Muscle layer of colon (tissue), 2 donors: ENCODE data around the gene ADAMTS20.

Experiments used
- H3K27ac ChIP-seq: one replicate; pipeline ENCODE4 v1.7.0; 2013; ENCODE audit warnings: low read depth, mild to moderate bottlenecking, low read length, moderate library complexity
- H3K27me3 ChIP-seq, 2 donors: one replicate each; pipeline ENCODE4 v1.7.0; 2013; ENCODE audit warnings: low read length in 2 of 2, mild to moderate bottlenecking in 2 of 2; ENCODE audit not compliant: insufficient read depth in 2 of 2, control insufficient read depth in 1 of 2
- H3K36me3 ChIP-seq: one replicate; pipeline ENCODE4 v1.7.0; 2013; ENCODE audit warnings: mild to moderate bottlenecking, low read length; ENCODE audit not compliant: insufficient read depth
- H3K4me1 ChIP-seq: one replicate; pipeline ENCODE4 v1.7.0; 2013; ENCODE audit warnings: mild to moderate bottlenecking, low read length; ENCODE audit not compliant: insufficient read depth
- H3K4me3 ChIP-seq, 2 donors: one replicate each; pipeline ENCODE4 v1.7.0; 2013; ENCODE audit warnings: low read length in 2 of 2, low read depth in 1 of 2, mild to moderate bottlenecking in 1 of 2, moderate library complexity in 1 of 2
- H3K9ac ChIP-seq: one replicate; pipeline ENCODE4 v1.7.0; 2013; ENCODE audit warnings: low read length
- H3K9me3 ChIP-seq: one replicate; pipeline ENCODE4 v1.7.0; 2013; ENCODE audit warnings: mild to moderate bottlenecking, low read length
- donor health status: abdominal sarcoma.
- donor health status: Adenocarcinoma of cecum.

Gene ADAMTS20, protein sequence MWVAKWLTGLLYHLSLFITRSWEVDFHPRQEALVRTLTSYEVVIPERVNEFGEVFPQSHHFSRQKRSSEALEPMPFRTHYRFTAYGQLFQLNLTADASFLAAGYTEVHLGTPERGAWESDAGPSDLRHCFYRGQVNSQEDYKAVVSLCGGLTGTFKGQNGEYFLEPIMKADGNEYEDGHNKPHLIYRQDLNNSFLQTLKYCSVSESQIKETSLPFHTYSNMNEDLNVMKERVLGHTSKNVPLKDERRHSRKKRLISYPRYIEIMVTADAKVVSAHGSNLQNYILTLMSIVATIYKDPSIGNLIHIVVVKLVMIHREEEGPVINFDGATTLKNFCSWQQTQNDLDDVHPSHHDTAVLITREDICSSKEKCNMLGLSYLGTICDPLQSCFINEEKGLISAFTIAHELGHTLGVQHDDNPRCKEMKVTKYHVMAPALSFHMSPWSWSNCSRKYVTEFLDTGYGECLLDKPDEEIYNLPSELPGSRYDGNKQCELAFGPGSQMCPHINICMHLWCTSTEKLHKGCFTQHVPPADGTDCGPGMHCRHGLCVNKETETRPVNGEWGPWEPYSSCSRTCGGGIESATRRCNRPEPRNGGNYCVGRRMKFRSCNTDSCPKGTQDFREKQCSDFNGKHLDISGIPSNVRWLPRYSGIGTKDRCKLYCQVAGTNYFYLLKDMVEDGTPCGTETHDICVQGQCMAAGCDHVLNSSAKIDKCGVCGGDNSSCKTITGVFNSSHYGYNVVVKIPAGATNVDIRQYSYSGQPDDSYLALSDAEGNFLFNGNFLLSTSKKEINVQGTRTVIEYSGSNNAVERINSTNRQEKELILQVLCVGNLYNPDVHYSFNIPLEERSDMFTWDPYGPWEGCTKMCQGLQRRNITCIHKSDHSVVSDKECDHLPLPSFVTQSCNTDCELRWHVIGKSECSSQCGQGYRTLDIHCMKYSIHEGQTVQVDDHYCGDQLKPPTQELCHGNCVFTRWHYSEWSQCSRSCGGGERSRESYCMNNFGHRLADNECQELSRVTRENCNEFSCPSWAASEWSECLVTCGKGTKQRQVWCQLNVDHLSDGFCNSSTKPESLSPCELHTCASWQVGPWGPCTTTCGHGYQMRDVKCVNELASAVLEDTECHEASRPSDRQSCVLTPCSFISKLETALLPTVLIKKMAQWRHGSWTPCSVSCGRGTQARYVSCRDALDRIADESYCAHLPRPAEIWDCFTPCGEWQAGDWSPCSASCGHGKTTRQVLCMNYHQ (N-terminal part only)

DNA sequence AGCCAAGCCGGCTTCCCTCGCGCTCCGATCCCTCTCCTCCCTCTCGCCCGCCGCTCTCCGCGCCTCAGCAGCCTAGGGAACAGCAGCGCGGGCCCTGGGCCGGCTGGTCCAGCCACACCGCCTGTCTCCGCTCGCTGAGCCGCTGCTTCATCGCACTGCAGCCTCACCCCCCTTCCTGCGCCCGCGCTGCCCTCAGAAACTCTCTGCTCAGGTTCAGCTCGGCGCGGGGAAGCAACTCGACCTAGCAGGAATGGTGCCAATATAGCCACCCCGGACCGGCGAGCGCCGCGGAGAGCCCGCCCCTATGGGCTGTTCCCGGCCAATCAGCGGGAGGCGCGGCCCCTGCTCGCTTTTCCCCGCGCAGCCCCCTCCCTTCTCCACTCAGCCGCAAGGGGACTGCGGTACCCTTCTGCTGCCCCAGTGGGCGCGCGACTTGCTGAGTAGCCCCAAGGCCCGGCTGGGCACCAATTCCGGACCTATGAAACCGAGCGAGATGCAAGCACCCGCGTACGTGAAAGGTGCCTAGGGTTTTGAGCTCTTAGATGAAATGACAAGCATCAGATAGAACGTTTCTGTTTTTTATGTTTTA is at the start of gene ADAMTS20:
ADAMTS20 (minus strand) TSS at position 233 of the 589 bp plus-strand sequence. CDS start 282 bp downstream, outside the sequence.
- H3K9ac ChIP-seq = no peak within 1 kb of the TSS
- no peak within 1 kb of the TSS for H3K4me3 ChIP-seq
- no peaks in the 10 kb centered on the region for H3K4me1 ChIP-seq
- no peaks in the 10 kb centered on the region for H3K9me3 ChIP-seq
- H3K27me3 ChIP-seq = peaks cover 0 to 10% of the 10 kb centered on the region in 2 donors
- no peak within 1 kb of the TSS for H3K27ac ChIP-seq
- H3K36me3 ChIP-seq = no peaks in the 10 kb centered on the region

DNA sequence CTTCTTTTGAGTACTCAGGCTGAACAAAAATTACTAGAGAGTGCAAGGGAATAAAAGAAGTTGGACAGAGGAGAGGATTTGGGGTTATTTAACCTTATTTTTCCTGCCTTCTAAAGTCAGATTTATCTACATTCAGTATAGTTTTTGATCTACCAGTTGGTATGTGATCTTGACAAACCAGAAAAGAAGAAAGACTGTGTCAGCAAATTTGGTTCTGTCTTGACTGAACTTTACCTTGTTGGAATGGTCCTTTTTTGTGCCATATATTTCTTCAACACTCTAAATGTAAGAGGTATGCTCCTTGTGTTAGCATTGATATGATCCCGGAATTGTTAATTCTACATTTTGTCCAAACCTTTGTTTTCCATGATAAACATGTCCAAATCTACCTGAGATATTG is 47.7 kb upstream of the ADAMTS20 start:
- no peak overlapping the region for H3K27ac ChIP-seq
- H3K27me3 ChIP-seq = no peaks in the 10 kb centered on the region
- H3K9me3 ChIP-seq = no peaks in the 10 kb centered on the region
- no peak overlapping the region for H3K4me3 ChIP-seq
- no peaks in the 10 kb centered on the region for H3K36me3 ChIP-seq
- no peak overlapping the region for H3K9ac ChIP-seq
- H3K4me1 ChIP-seq = no peaks in the 10 kb centered on the region

DNA sequence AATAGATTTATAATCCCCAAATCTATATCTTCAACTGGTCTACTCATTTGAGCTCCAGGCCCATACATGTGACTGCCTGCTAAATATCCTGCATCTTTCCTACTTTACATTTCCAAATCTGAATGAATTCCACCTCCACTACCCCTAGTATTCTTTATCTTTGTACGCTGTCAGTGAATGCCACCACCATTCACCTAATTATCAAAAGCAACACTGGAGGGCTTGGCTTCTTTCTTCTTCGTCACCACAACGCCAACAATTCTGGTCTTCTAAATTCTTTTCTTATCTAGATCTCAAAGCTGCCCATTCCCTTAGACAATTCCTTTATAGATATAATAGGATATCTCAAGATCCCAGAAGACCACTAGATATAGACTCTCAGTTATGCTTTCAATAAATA is 47.1 kb upstream of the ADAMTS20 start:
- Histone ChIP-seq H3K4me3 (no peak overlapping the region), H3K27ac (no peak overlapping the region), H3K36me3 (no peaks in the 10 kb centered on the region), H3K27me3 (no peaks in the 10 kb centered on the region), H3K4me1 (no peaks in the 10 kb centered on the region), H3K9ac (no peak overlapping the region), H3K9me3 (no peaks in the 10 kb centered on the region)

DNA sequence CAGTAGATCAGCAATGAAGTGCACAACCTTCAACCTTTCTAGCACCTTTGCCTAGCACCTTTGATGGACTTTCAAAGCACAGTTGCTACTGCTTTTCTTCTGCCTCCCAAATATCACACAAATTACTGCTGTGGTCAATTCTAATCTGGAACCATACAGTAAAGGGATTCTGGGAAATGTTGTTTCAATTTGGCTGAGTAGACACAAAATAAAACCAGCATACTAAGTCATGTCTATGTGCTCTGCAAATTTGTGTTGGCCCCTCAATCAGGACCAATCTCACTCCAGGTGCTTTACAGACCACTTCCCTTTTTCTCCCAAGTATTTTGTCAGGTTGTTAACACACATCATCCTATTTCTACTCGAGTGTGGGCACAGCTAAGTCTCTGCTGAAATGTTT is 38.3 kb upstream of the ADAMTS20 start:
- no peaks in the 10 kb centered on the region for H3K27me3 ChIP-seq
- H3K9ac ChIP-seq = no peak overlapping the region
- H3K36me3 ChIP-seq = no peaks in the 10 kb centered on the region
- no peaks in the 10 kb centered on the region for H3K9me3 ChIP-seq
- H3K4me3 ChIP-seq = no peak overlapping the region
- no peak overlapping the region for H3K27ac ChIP-seq
- no peaks in the 10 kb centered on the region for H3K4me1 ChIP-seq

DNA sequence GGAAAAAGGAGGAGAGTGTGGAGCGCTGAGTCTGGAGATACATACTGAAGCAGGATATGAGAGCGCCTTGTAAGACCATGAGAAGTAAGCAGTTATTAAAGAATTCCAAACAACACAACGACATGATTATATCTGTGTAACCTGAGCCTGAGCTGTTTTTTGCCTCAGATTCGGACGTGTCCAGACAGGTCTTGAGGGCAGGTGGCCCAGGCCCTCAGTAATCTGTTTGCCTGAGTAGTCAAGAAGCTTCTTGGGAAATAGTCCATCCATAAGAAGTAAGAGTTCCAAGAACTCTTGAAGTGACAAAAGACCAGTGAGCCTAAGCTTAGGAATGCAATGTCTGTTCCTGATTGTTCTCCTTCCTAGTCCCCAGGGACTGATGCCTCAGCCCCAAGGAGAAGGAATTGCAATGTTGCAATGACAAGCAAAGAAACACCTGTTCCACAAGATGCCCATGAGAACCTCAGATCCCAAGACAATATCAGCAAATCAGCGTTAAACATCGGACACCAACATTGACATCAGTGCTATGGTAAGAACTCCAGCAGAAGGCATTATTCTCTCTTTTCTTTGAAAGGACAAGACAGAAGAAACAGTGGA is 34.7 kb upstream of the ADAMTS20 start:
- Histone ChIP-seq H3K4me3 (no peak overlapping the region), H3K27ac (no peak overlapping the region), H3K36me3 (no peaks in the 10 kb centered on the region), H3K27me3 (no peaks in the 10 kb centered on the region), H3K9me3 (no peaks in the 10 kb centered on the region), H3K9ac (no peak overlapping the region), H3K4me1 (no peaks in the 10 kb centered on the region)

DNA sequence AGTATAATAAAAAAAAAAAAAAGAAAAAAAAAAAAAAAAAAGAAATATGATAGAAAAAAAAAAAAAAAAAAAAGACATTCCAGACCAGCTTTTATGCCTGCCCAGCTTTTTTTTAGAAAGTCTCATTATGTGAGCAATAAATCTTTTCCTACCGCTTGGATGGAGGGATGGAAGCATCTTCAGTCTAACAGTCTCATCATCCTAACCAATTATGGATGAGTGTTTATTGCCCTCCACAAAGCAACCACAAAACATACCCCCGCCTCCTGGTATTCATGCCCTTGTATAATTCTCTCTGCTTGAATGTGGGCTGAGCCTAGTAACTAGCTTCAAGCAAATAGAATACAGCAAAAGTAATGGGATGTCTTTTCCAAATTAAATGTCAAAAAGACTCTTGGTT is 33.7 kb upstream of the ADAMTS20 start:
- Histone ChIP-seq H3K27ac (no peak overlapping the region), H3K9me3 (no peaks in the 10 kb centered on the region), H3K36me3 (no peaks in the 10 kb centered on the region), H3K4me3 (no peak overlapping the region), H3K9ac (no peak overlapping the region), H3K4me1 (no peaks in the 10 kb centered on the region), H3K27me3 (no peaks in the 10 kb centered on the region)

DNA sequence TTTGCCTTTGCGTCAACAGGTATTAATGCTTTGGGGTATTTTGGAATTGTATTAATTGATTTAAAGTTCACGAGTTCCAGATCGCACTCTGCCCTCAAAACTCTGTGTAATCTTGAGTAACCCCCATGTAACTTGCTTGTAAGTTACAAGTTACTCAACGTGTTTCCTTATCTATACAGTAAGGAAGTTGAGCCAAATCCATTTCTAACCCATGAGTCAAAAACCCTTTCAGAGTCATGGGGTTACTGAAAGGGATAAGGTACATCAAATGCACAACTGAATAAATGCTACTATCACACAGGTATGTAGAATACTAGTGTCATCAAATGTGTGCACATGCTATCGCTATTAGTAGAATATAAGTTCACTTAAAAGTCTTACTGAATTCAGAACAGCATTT is 28.6 kb upstream of the ADAMTS20 start:
- H3K27ac ChIP-seq = no peak overlapping the region
- H3K9ac ChIP-seq = no peak overlapping the region
- no peak overlapping the region for H3K4me3 ChIP-seq
- no peaks in the 10 kb centered on the region for H3K4me1 ChIP-seq
- no peaks in the 10 kb centered on the region for H3K9me3 ChIP-seq
- H3K36me3 ChIP-seq = no peaks in the 10 kb centered on the region
- no peaks in the 10 kb centered on the region for H3K27me3 ChIP-seq

DNA sequence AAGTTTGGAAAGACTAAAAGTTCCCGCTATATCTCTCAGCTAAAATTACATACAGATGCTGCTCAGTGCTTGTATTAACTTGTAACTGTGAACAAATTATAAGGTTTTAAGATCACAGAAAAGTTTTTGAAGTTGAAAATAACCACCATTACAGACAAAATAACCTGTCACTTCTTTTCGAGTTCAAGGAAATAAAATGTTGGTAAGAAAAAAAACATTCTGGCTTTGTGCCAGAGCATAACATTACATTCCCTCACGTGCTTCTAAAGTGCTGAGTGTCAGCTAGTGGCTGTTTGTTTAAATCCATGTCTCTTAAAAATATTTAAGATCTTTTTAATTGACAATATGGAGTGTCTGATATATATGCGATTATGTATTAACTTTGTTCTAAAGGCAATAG is 27.2 kb upstream of the ADAMTS20 start:
- no peaks in the 10 kb centered on the region for H3K27me3 ChIP-seq
- H3K9me3 ChIP-seq = no peaks in the 10 kb centered on the region
- H3K27ac ChIP-seq = no peak overlapping the region
- H3K4me3 ChIP-seq = no peak overlapping the region
- H3K4me1 ChIP-seq = no peaks in the 10 kb centered on the region
- H3K36me3 ChIP-seq = no peaks in the 10 kb centered on the region
- H3K9ac ChIP-seq = no peak overlapping the region

DNA sequence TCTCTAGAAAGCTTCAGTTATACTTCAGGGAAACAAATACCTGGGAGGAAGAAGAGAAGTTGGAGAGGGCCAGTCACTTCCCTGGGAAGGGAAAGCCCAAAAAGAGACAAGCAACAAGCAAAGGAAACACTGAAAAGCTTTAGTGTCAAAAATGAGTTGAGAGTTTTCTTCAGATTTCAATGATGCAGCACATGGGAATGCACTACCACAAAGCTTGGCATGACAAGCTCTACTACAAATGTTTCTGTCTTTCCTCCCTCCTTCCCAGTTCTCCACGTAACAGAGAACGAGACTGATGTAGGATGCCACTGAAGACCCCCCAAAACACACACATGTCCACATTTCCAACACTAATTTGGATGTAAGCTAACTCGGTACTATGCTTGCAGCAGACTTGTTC is 26.8 kb upstream of the ADAMTS20 start:
- Histone ChIP-seq H3K27me3 (no peaks in the 10 kb centered on the region), H3K9ac (no peak overlapping the region), H3K27ac (no peak overlapping the region), H3K4me1 (no peaks in the 10 kb centered on the region), H3K36me3 (no peaks in the 10 kb centered on the region), H3K9me3 (no peaks in the 10 kb centered on the region), H3K4me3 (no peak overlapping the region)

DNA sequence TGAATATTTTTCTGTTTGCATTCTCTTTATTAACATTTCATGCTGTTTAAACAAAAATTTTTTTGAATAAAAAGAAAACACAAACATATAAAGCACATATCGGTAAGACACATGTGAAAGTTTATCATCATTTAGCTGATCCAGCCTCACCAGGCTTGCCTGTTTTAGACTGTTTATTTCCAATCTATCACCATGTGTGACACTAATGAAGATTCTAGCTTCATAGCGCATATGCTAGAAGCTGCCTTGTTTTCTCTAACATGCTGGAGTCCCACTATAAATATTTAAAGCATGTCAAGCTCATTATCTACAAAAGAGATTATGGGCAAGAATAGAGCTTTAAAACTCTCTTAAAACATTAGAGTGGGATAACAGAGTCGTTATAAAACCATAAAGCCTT is 25.4 kb upstream of the ADAMTS20 start:
- no peak overlapping the region for H3K9ac ChIP-seq
- H3K4me3 ChIP-seq = no peak overlapping the region
- H3K27me3 ChIP-seq = no peaks in the 10 kb centered on the region
- no peaks in the 10 kb centered on the region for H3K36me3 ChIP-seq
- no peaks in the 10 kb centered on the region for H3K4me1 ChIP-seq
- H3K27ac ChIP-seq = no peak overlapping the region
- no peaks in the 10 kb centered on the region for H3K9me3 ChIP-seq
